ENCODE measurements around the gene TTC7B. TPM values are rescaled to one million over a fixed set of nuclear protein-coding genes. Genes with fewer than 3 reads are reported as not detected.

Gene TTC7B
- total and polyA plus RNA-seq, 7 donors, result 5.5 to 70.9 (median 46.8) TPM

DNA sequence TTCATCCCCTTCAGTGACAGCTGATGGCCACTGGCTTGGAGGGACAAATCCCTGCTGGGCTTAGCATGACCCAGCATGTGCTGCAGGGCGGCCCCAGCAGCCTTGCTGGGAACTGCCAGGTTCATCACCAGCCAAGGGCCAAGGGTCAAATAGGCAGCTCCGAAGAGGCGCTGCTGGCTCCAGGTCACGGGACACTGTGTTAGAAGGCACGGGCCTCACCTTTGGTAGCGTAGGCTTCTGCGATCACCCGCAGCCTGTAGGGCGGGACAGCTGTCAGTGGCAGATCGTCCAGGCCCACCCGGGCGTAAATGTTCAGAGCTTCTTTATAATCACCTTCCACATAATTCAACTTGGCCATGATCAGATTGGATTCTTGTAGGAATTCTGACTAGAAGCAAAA lies 35.7 kb downstream of the TTC7B start:
- 87 to 91% methylated on average over 12 of the region's 12 CpGs for WGBS, 2 donors
- no peaks in the 10 kb centered on the region for H3K9me3 ChIP-seq
- H3K27me3 ChIP-seq, result no peaks in the 10 kb centered on the region
- TF ChIP-seq POLR2AphosphoS5 (IDR thresholded peaks at IDR 0.05) (no peak), POLR2A (IDR thresholded peaks at IDR 0.05) (no peak), EP300 (IDR thresholded peaks at IDR 0.05) (no peak), CTCF (IDR thresholded peaks at IDR 0.05) (no peak)
- H3K27ac ChIP-seq, result no peak overlapping the region
- peaks cover 0 to 76% (median 14%) of the 10 kb centered on the region in 4 donors for H3K36me3 ChIP-seq
- intact Hi-C loops (cut with DNase I), result no loop called here
- H3K4me3 ChIP-seq, result no peak overlapping the region
- DNase-seq, result no peak
- no peaks in the 10 kb centered on the region for H3K4me1 ChIP-seq

GRCh38 chr14:90778571-90779255 lies 37.5 kb downstream of the TTC7B start:
- Histone ChIP-seq H3K36me3 (peaks cover 0 to 70% (median 11%) of the 10 kb centered on the region in 4 donors), H3K9me3 (no peaks in the 10 kb centered on the region), H3K4me1 (no peaks in the 10 kb centered on the region), H3K27ac (no peak overlapping the region), H3K4me3 (no peak overlapping the region), H3K27me3 (no peaks in the 10 kb centered on the region)
- no peak for DNase-seq
- TF ChIP-seq EP300 (IDR thresholded peaks at IDR 0.05) (no peak), POLR2A (IDR thresholded peaks at IDR 0.05) (no peak), CTCF (IDR thresholded peaks at IDR 0.05) (no peak), POLR2AphosphoS5 (IDR thresholded peaks at IDR 0.05) (no peak)
- 87 to 94% methylated on average over 13 of the region's 13 CpGs for WGBS, 2 donors
- intact Hi-C loops (cut with DNase I), result no loop called here

DNA sequence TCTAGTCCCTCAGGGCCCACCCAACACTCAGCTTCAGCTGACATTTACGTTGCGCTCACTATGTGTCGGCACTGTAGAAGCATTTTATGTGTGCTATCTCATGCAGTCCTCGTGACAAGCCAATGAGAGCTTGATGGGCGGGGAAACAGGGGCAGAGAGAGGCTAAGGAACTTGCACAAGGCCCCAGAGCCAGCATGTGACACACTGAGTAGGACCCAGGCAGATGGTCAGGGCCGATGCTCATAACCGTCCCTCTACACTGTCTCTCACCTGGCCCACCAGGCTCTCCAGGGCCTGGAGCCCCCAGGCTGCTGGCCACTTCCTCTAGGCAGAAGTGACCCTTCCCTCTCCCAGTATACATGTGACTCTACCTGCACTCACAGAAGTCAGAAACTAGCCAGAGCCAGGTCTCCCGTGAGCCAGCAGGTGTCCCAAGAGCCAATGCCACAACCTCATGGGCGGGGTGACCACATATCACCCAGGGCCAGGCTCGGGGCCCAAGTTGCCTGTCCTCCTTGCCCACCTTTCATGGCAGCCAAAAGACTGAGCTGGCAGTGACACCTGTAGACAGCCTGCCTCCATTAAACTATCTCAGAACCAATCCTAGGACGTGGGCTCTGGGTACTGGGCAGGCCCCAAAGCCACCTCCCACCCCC lies 38.3 kb downstream of the TTC7B start:
- Histone ChIP-seq H3K27ac (no peak overlapping the region), H3K9me3 (no peaks in the 10 kb centered on the region), H3K4me3 (no peak overlapping the region), H3K4me1 (no peaks in the 10 kb centered on the region), H3K36me3 (peaks cover 0 to 67% (median 11%) of the 10 kb centered on the region in 4 donors), H3K27me3 (no peaks in the 10 kb centered on the region)
- WGBS, 2 donors, result 81 to 84% methylated on average over 11 of the region's 11 CpGs
- DNase-seq, result no peak
- intact Hi-C loops (cut with DNase I), result no loop called here
- no peak for TF ChIP-seq EP300 (IDR thresholded peaks at IDR 0.05)
- no peak for TF ChIP-seq POLR2A (IDR thresholded peaks at IDR 0.05)
- no peak for TF ChIP-seq POLR2AphosphoS5 (IDR thresholded peaks at IDR 0.05)
- no peak for TF ChIP-seq CTCF (IDR thresholded peaks at IDR 0.05)

DNA sequence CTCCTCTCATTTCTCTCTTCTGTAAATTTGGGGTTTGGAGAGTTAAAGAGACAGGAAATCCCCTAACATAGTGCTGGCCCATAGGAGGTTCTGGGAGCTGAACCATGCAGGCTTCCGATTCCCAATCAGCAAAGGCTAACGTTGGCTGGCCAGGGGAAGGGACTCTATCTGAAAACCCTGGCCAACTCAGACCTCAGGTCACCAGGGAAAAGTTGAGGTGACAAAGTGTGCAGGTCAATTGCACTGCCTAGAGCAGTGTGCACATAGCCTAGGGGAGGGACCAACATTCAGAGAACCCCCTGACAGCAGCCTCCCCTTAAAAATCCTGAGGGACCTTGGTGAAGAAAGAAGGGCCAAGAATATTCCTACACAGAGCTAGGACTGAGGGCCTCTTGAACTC lies 38.9 kb downstream of the TTC7B start:
- peaks cover 0 to 67% (median 11%) of the 10 kb centered on the region in 4 donors for H3K36me3 ChIP-seq
- WGBS, 2 donors, result 84 to 86% methylated on average over 2 of the region's 2 CpGs
- H3K9me3 ChIP-seq, result no peaks in the 10 kb centered on the region
- no peak overlapping the region for H3K4me3 ChIP-seq
- TF ChIP-seq EP300 (IDR thresholded peaks at IDR 0.05) (no peak), CTCF (IDR thresholded peaks at IDR 0.05) (no peak), POLR2A (IDR thresholded peaks at IDR 0.05) (no peak), POLR2AphosphoS5 (IDR thresholded peaks at IDR 0.05) (no peak)
- H3K27ac ChIP-seq, result no peak overlapping the region
- intact Hi-C loops (cut with DNase I), result no loop called here
- no peaks in the 10 kb centered on the region for H3K4me1 ChIP-seq
- DNase-seq, result no peak
- no peaks in the 10 kb centered on the region for H3K27me3 ChIP-seq
